ENCODE results near the gene ZNF488.

Gene ZNF488

GRCh38 chr10:47367646-47368045, 16.4 kb downstream of the ZNF488 start:
- no peak for DNase-seq

DNA sequence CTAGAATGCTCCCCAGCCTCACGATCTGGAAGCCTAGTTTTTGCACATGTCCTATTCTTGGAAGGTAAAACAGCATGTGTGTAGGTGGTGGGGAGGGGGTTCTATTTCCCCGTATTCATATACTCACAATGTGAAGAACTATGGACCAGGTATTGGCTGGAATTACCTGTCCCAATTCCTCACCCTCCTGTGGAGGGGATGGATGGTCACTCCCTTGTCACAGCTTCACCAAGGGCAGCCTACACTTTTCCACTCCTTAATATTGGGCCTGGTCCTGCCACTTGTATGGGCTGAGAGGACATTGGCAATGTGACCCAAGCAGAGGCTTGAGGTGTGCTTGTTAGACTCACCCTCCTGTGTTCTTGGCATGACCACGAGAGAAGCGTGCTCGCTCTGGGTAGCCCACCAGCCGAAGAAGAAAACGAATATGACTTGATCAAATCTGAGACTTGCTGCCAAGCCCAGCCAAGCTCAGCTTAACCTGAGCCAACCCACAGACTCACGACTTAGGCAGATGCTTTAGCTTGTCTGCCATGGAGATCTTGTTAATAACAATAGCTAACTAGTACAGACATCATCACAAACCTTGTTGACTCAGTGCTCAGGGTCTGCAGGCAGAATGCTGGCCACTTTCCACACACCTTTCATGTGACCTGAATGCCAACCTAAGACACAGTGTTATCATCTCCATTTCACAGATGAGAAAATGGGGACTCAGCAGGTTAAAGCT, 17.2 kb downstream of the ZNF488 start:
- DNase-seq = no peak

GRCh38 chr10:47366181-47366631, 17.9 kb downstream of the ZNF488 start:
- DNase-seq = no peak

DNA sequence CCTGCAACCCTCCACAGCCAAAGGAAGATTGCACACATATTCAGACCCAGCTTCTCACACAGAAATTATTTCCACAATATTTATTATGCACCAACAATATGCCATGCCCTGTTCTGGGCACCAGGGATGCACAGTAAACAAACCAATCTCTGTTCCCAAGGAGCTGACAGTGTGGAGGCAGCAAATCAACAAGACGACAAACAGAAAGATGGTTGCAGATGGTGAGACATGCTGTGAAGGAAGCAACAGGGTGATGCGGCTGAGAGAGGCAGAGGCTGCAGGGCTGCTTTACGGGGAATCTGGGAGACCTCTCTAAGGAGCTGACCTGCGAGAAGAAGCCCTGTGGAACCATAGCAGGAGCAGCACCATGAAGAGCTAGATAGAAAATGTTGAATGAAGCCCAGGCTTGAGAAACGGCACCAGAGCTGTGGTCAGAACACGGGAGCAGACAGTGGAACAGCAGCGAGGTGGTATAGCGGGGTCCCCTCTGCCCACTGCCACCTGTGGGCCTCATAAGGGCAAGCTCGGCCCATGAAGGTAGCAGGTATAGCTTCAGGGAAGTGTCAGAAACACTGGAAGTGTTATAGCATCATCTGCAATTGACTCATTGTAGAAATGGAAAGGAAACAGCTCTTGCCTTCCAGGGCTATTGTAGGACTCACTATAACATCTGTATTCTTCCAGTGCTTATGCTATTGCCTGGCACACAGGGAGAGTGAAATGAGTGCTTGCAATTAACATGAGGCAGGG, 18.5 kb downstream of the ZNF488 start:
- no peak for DNase-seq

- no peak for DNase-seq
These were observed 19.2 kb downstream of the ZNF488 start for GRCh38 chr10:47364911-47365310.

GRCh38 chr10:47364366-47364765, 19.7 kb downstream of the ZNF488 start:
- DNase-seq = no peak

DNA sequence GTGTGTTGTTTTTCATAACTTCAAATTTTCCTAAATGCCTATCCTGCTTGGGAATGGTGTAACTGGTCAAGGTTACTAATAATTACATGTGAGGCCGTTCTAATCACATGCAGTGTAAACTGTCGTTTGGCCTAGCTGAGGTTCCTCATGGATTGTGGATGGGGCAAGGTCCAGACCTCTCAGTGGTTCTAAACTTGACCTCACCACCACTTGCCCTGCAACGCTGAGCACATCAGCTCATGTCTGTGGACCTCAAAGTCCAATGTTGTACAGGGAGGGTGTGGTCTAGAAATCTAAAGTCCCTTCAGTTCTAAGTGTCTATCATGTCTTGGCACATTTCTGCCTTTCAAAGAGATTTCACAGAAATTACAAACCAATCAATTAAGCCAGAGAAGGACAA, 20.3 kb downstream of the ZNF488 start:
- no peak for DNase-seq

GRCh38 chr10:47362199-47362598, 21.9 kb downstream of the ZNF488 start:
- no peak for DNase-seq

DNA sequence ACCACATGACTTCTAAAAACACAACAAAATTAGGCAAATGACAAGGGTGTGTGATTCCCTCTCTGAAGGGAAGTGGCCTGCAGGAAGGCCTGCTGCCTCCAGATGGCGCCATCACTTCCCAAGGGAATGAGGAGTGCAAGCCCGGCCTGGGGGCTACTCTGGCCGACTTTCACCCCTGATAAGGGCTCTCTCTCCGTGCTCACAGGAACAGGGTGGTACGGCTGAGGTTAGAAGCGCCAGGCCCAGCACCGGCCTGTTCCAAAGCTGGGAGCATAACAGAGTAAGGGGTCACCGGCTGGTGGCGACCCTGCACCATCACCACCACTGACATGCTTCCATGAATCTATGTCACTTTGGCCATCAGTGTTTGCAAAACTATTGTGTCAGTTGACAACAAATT, 22.8 kb downstream of the ZNF488 start:
- DNase-seq = peak in 20 of 56 donors; percentile 12 to 71 (median 29)

- no peak for DNase-seq
These were observed 23.6 kb downstream of the ZNF488 start for GRCh38 chr10:47360419-47361040.

- DNase-seq = peak in 2 of 56 donors; percentile 13 to 37
These were observed 24.3 kb downstream of the ZNF488 start for GRCh38 chr10:47359626-47360418.

DNA sequence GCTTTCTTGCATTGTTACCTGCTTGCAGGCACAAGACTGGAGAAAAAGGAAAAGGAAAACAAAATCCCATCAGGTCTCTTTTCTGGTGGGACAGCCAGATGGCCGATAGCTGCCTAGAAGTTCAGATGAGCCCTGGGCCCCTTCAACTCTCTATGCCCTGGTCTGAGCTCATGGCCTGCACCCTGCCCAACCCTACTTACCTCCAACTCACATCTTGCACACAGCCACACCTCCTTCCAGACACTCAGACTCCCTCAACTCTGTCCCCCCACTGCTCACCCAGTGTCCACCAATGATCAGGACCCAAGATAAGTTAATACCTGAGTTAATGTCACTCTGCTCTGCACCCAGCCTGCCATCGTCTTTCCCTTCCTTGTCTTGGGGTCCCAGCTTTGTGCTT, 25.0 kb downstream of the ZNF488 start:
- DNase-seq = no peak

GRCh38 chr10:47358457-47358856, 25.6 kb downstream of the ZNF488 start:
- no peak for DNase-seq

DNA sequence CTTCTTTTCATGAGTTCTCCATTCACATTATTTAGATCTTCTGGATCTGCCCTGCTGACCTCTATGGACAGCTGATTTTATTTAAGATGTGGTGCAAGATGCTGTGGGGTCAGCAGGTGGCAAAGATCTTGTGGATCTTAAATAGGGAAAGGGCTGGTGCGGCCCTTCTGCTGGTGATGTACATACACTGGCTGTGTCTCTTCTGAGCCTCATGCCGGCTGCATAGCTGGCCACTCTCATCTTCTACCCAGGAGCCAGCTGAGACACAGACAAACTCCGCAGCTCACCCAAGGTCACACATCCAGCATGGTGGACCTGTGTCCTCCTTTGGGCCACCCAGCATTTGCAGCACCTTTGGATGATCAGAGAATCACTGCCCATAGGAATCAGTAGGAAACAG, 26.2 kb downstream of the ZNF488 start:
- no peak for DNase-seq

DNA sequence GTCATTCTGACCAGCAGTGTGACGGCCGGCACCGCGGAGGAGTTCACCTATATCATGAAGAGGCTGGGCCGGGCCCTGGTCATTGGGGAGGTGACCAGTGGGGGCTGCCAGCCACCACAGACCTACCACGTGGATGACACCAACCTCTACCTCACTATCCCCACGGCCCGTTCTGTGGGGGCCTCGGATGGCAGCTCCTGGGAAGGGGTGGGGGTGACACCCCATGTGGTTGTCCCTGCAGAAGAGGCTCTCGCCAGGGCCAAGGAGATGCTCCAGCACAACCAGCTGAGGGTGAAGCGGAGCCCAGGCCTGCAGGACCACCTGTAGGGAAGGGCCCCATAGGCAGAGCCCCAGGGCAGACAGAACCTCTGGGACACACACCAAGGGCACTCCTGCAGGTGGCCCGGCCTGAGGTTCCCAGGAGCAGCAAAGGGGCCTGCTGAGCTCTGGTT, 26.9 kb downstream of the ZNF488 start:
- no peak for DNase-seq

GRCh38 chr10:47356708-47357107, 27.4 kb downstream of the ZNF488 start:
- no peak for DNase-seq

GRCh38 chr10:47354900-47355299, 29.2 kb downstream of the ZNF488 start:
- no peak for DNase-seq

GRCh38 chr10:47354165-47354564, 29.9 kb downstream of the ZNF488 start:
- no peak for DNase-seq

DNA sequence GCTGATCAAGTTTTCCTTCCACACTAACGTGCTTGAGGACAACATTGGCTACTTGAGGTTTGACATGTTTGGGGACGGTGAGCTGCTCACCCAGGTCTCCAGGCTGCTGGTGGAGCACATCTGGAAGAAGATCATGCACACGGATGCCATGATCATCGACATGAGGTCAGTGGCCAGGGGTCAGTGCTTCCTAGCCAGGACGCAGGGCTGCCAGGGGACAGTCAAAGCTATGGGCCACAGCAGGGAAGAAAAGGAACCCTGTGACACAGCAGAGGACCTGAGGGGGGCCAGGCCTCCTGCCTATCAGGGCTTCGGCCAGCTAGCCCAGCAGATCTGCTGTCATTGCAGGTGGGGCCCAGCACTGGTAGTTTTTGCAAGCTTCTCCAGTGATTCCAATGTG, 30.7 kb downstream of the ZNF488 start:
- no peak for DNase-seq

GRCh38 chr10:47351899-47352815, 31.9 kb downstream of the ZNF488 start:
- no peak for DNase-seq

Data from nucleus accumbens (tissue), 56 donors.